CD4-positive, alpha-beta T cell treated with Interleukin-6 at 100 ng/mL for 8 hours (primary cell): ENCODE measurements around the gene LRRC17.

Experiments used
- DNase-seq: peaks from one replicate; pipeline ENCODE4 v3.0.0-alpha.2; 2020; ENCODE audit warnings: mixed read lengths, low spot score

LRRC17 gene

GRCh38 chr7:102988631-102989560, 76.1 kb downstream of the LRRC17 start:
- no peak for DNase-seq

GRCh38 chr7:102990642-102991041, 77.8 kb downstream of the LRRC17 start:
- DNase-seq = no peak

GRCh38 chr7:102991077-102991539, 78.3 kb downstream of the LRRC17 start:
- no peak for DNase-seq

GRCh38 chr7:102991540-102992214, 78.9 kb downstream of the LRRC17 start:
- DNase-seq = no peak

GRCh38 chr7:102992509-102992937, 79.7 kb downstream of the LRRC17 start:
- DNase-seq = no peak

- DNase-seq = no peak
These were observed 80.3 kb downstream of the LRRC17 start for GRCh38 chr7:102992938-102993717.

- DNase-seq = no peak
These were observed 80.9 kb downstream of the LRRC17 start for GRCh38 chr7:102993718-102994029.

- no peak for DNase-seq
These were observed 81.8 kb downstream of the LRRC17 start for GRCh38 chr7:102994567-102994966.
